Progenitor cell of endocrine pancreas (in vitro differentiated cells): ENCODE results near the gene ZNF182. TPM values are rescaled to one million over a fixed set of nuclear protein-coding genes. Genes with fewer than 3 reads are reported as not detected.
"Not testable (repeated sequence)": the region's sequence is repeated elsewhere in the genome, so short reads cannot be mapped to it uniquely, and the experiment has no call there.

ENCODE experiments used
- DNase-seq: peaks from one replicate; pipeline ENCODE4 v3.0.0; 2021; ENCODE audit warnings: low spot score; ENCODE audit not compliant: unreplicated experiment
- H3K27ac Mint-ChIP-seq: 2 replicates; pipeline ENCODE4 v1.8.0; 2021; ENCODE audit warnings: mild to moderate bottlenecking, moderate library complexity, mixed read lengths
- H3K27me3 Mint-ChIP-seq: 2 replicates; pipeline ENCODE4 v1.8.0; 2021; ENCODE audit warnings: mixed read lengths
- H3K36me3 Mint-ChIP-seq: 2 replicates; pipeline ENCODE4 v1.8.0; 2022; ENCODE audit warnings: mixed read lengths; ENCODE audit not compliant: insufficient read depth
- H3K4me1 Mint-ChIP-seq: 2 replicates; pipeline ENCODE4 v1.8.0; 2021; ENCODE audit warnings: low read depth, mixed read lengths
- H3K4me3 Mint-ChIP-seq: 2 replicates; pipeline ENCODE4 v1.8.0; 2021; ENCODE audit warnings: low read depth, mild to moderate bottlenecking, moderate library complexity, mixed read lengths
- H3K9me3 Mint-ChIP-seq: 2 replicates; pipeline ENCODE4 v1.8.0; 2021; ENCODE audit warnings: low read depth, mixed read lengths
- CTCF ChIP-seq: fragments of 200-600 bp; sonication (generic); IDR thresholded peaks from one replicate; pipeline ENCODE4 v1.5.0; 2021; ENCODE audit warnings: antibody characterized with exemption, mild to moderate bottlenecking; ENCODE audit not compliant: unreplicated experiment
- total RNA-seq: library from RNA; stranded (reverse); gene quantifications from 2 replicates; pipeline ENCODE4 v1.2.1, GENCODE V29; 2021

Gene ZNF182
- total RNA-seq, 1 donor from 2014 or later = 11.0 TPM

GRCh38 chrX:47958761-47959342 is 44.9 kb downstream of the ZNF182 start:
- peak; percentile 36 for TF ChIP-seq CTCF

GRCh38 chrX:47958206-47958605 is 45.6 kb downstream of the ZNF182 start:
- not testable (repeated sequence) for DNase-seq
- peaks cover 16% of the 10 kb centered on the region for H3K9me3 Mint-ChIP-seq

More at GRCh38 chrX:47958761-47959342, 44.9 kb downstream of the ZNF182 start:
- Mint-ChIP-seq H3K4me1 (peaks cover 4% of the 10 kb centered on the region), H3K27ac (no peak overlapping the region), H3K9me3 (peaks cover 18% of the 10 kb centered on the region), H3K27me3 (no peaks in the 10 kb centered on the region), H3K36me3 (no peaks in the 10 kb centered on the region), H3K4me3 (no peak overlapping the region)
- no peak for DNase-seq

GRCh38 chrX:47956016-47956415 is 47.8 kb downstream of the ZNF182 start:
- no peaks in the 10 kb centered on the region for H3K36me3 Mint-ChIP-seq
- H3K27ac Mint-ChIP-seq = no peak overlapping the region
- H3K9me3 Mint-ChIP-seq = peaks cover 17% of the 10 kb centered on the region
- H3K4me3 Mint-ChIP-seq = no peak overlapping the region
- no peaks in the 10 kb centered on the region for H3K4me1 Mint-ChIP-seq
- TF ChIP-seq CTCF = no peak
- no peaks in the 10 kb centered on the region for H3K27me3 Mint-ChIP-seq
- no peak for DNase-seq

More at GRCh38 chrX:47958206-47958605, 45.6 kb downstream of the ZNF182 start:
- H3K4me1 Mint-ChIP-seq, H3K27me3 Mint-ChIP-seq, H3K36me3 Mint-ChIP-seq, H3K27ac Mint-ChIP-seq, H3K4me3 Mint-ChIP-seq: not testable (repeated sequence)

- not testable (repeated sequence) for H3K4me3 Mint-ChIP-seq, H3K27me3 Mint-ChIP-seq, DNase-seq, H3K27ac Mint-ChIP-seq, H3K4me1 Mint-ChIP-seq, H3K36me3 Mint-ChIP-seq
- peaks cover 22% of the 10 kb centered on the region for H3K9me3 Mint-ChIP-seq
These were observed 48.5 kb downstream of the ZNF182 start for GRCh38 chrX:47955295-47955694.

GRCh38 chrX:47941423-47941822 is 62.4 kb downstream of the ZNF182 start:
- no peak for TF ChIP-seq CTCF
- peaks cover 1% of the 10 kb centered on the region for H3K36me3 Mint-ChIP-seq
- peaks cover 29% of the 10 kb centered on the region for H3K9me3 Mint-ChIP-seq
- H3K27ac Mint-ChIP-seq = no peak overlapping the region
- H3K4me1 Mint-ChIP-seq = no peaks in the 10 kb centered on the region
- H3K27me3 Mint-ChIP-seq = no peaks in the 10 kb centered on the region
- H3K4me3 Mint-ChIP-seq = no peak overlapping the region
- DNase-seq = no peak

- Mint-ChIP-seq H3K36me3 (peaks cover 1% of the 10 kb centered on the region), H3K9me3 (peaks cover 29% of the 10 kb centered on the region), H3K4me3 (no peak overlapping the region), H3K27ac (no peak overlapping the region), H3K27me3 (no peaks in the 10 kb centered on the region), H3K4me1 (peaks cover 3% of the 10 kb centered on the region)
- no peak for TF ChIP-seq CTCF
- DNase-seq = no peak
These were observed 63.3 kb downstream of the ZNF182 start for GRCh38 chrX:47940448-47940847.
